Measurements from ENCODE around the gene SPOCK2.

GRCh38 chr10:72107325-72108003 lies 19.1 kb upstream of the SPOCK2 start:
- TF ChIP-seq CTCF (IDR thresholded peaks at IDR 0.05) (no peak), POLR2A (IDR thresholded peaks at IDR 0.05) (no peak), POLR2AphosphoS5 (IDR thresholded peaks at IDR 0.05) (no peak)
